Heart right ventricle (tissue), 16 donors: ENCODE measurements around the gene SLC22A3. TPM values are rescaled to one million over a fixed set of nuclear protein-coding genes. Genes with fewer than 3 reads are reported as not detected.

Experiments used
- ATAC-seq, 8 donors: fragments of 200-7000 bp; cut with Tn5 transposase; one replicate each; pipeline ENCODE4 v1.9.1; 2020; ENCODE audit warnings: mild to moderate bottlenecking in 8 of 8, moderate library complexity in 8 of 8, moderate number of reproducible peaks in 1 of 8
- DNase-seq, 2 donors: peaks; one replicate each; pipeline ENCODE4 v3.0.0-alpha.2; 2020
- H3K27ac ChIP-seq, 10 donors: fragments of 200-600 bp; sonication (generic) in 2 of 10; one replicate each; pipeline versions ENCODE4 v1.5.0 to v1.8.0; 2020 to 2022; ENCODE audit warnings: mild to moderate bottlenecking in 3 of 10
- H3K27me3 ChIP-seq, 7 donors: fragments of 200-600 bp; one replicate each; pipeline ENCODE4 v1.8.0; 2021 to 2022; ENCODE audit warnings: mild to moderate bottlenecking in 2 of 7
- H3K36me3 ChIP-seq, 9 donors: fragments of 200-600 bp; sonication (generic) in 1 of 9; one replicate each; pipeline versions ENCODE4 v1.5.0 to v1.8.0; 2020 to 2022; ENCODE audit warnings: mild to moderate bottlenecking in 2 of 9
- H3K4me1 ChIP-seq, 9 donors: fragments of 200-600 bp; sonication (generic) in 1 of 9; one replicate each; pipeline versions ENCODE4 v1.5.0 to v1.8.0; 2020 to 2022; ENCODE audit warnings: mild to moderate bottlenecking in 4 of 9
- H3K4me3 ChIP-seq, 10 donors: fragments of 200-600 bp; sonication (generic) in 2 of 10; one replicate each; pipeline versions ENCODE4 v1.5.0 to v1.8.0; 2020 to 2022; ENCODE audit warnings: mild to moderate bottlenecking in 7 of 10, moderate library complexity in 2 of 10
- H3K9me3 ChIP-seq, 11 donors: fragments of 200-600 bp in 10 of 11; sonication (generic) in 2 of 11; one replicate each; pipeline versions ENCODE4 v1.5.0 to v1.8.0; 2013 to 2022; ENCODE audit warnings: mild to moderate bottlenecking in 2 of 11, control low read depth in 1 of 11, moderate library complexity in 1 of 11
- CTCF ChIP-seq, 9 donors: fragments of 200-600 bp; sonication (generic) in 2 of 9; IDR thresholded peaks; one replicate each; pipeline versions ENCODE4 v1.5.0 to v1.8.0; 2021 to 2022; ENCODE audit warnings: antibody characterized with exemption in 9 of 9, mild to moderate bottlenecking in 5 of 9, moderate library complexity in 1 of 9
- WGBS, 2 donors: extraction: QIAGEN DNeasy Blood & Tissue Kit; methylation state at CpG; one replicate each; pipeline ENCODE4 v1.1.7; 2013; ENCODE audit warnings: inconsistent platforms in 1 of 2; 5-methylcytosine and 5-hydroxymethylcytosine counted together
- intact Hi-C, 10 donors: fragments of 100-400 bp; cut with DNase I; formaldehyde crosslinking; loops; one replicate each; pipeline versions ENCODE4 v1.11.1 to v1.14.2; 2022
- polyA plus RNA-seq, 2 donors: library from polyadenylated mRNA; stranded (reverse); fragments of 200-250 nt; gene quantifications; one replicate each; pipeline ENCODE4 v1.2.3, GENCODE V29; 2013
- total RNA-seq, 10 donors: library from RNA; stranded (reverse); fragmentation: NEBNext Ultra II Directional in 3 of 10; extraction: Animal tissue kit (Norgen Biotek cat#: 25700) in 3 of 10; gene quantifications; one replicate each; pipeline versions ENCODE4 v1.2.1 to v1.2.4, GENCODE V29; 2021 to 2023
- donor health status: Arrhythmogenic right ventricular cardiomyopathy.
- donor health status: ischemic (EF 13 %, LVEDD 7.1; RV severe dilation, severe dysfunction).
- donor health status: healthy with polysubstance abuse.
- donor health status: DM: no; HTN: yes; CAD: no.
- donor health status: DM: no; HTN: no; CAD: no.
- donor health status: ischemic (EF 25% LVEDD 6.9; RV normal size, moderate dysfunction).
- donor health status: ischemic (EF 25% LVEDD 5.7; RV mildly dilated, moderate dysfunction).
- donor health status: healthy.
- donor health status: DM: yes; HTN: yes; CAD: no.
- donor health status: Ischemic cardiomyopathy.
- donor health status: ischemic (EF 35%, LVEDD 5.7; RV mildly dilated, moderate dysfunction).
- donor health status: nonischemic (EF 11% LVEDD 7.7; RV severe dilation, severe dysfunction).
- donor health status: DM: yes; HTN: yes; CAD: no.
- donor health status: PGD.
- donor health status: ischemic (EF 29% LVEDD 5.4; RV normal size, mild dysfunction).
- donor health status: nonischemic (EF 23%, LVEDD 6.1; RV moderate dilation, normal function).

The SLC22A3 gene
- total and polyA plus RNA-seq, 12 donors, result 0.26 to 2.0 (median 0.71) TPM

DNA sequence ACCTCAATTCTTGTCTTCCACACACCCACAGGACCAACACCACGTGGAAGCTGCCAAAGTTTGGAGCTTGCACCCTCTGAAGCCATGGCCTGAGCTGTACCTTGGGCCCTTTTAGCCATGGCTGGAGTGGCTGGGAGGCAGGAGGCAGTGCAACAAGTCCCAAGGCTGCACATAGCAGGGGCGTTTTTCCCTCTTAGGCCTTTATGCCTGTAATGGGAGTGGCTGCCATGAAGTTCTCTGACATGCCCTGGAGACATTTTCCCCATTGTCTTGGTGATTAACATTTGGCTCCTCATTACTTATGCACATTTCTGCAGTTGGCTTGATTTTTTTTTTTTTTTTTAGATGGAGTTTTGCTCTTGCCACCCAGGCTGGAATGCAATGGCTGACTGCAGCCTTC lies 44.4 kb upstream of the SLC22A3 start:
- WGBS, 2 donors, result 35 to 54% methylated on average over 2 of the region's 2 CpGs
- Histone ChIP-seq H3K4me3 (no peak overlapping the region), H3K9me3 (peaks cover 0 to 8% (median 0%) of the 10 kb centered on the region in 11 donors), H3K27ac (no peak overlapping the region), H3K27me3 (peaks cover 0 to 3% (median 0%) of the 10 kb centered on the region in 7 donors), H3K36me3 (no peaks in the 10 kb centered on the region), H3K4me1 (peaks cover 0 to 4% (median 0%) of the 10 kb centered on the region in 9 donors)
- DNase-seq, result no peak
- ATAC-seq, result no peak
- intact Hi-C loops, result no loop called here
- TF ChIP-seq CTCF (IDR thresholded peaks at IDR 0.05), result no peak

GRCh38 chr6:160305926-160306713 lies 42.1 kb upstream of the SLC22A3 start:
- no peak for ATAC-seq
- Histone ChIP-seq H3K4me1 (peaks cover 0 to 2% (median 0%) of the 10 kb centered on the region in 9 donors), H3K27ac (no peak overlapping the region), H3K9me3 (peaks cover 0 to 31% (median 10%) of the 10 kb centered on the region in 11 donors), H3K36me3 (no peaks in the 10 kb centered on the region), H3K27me3 (no peaks in the 10 kb centered on the region), H3K4me3 (no peak overlapping the region)
- no peak for TF ChIP-seq CTCF (IDR thresholded peaks at IDR 0.05)
- intact Hi-C loops, result no loop called here
- WGBS, 2 donors, result 61 to 65% methylated on average over 7 of the region's 7 CpGs
- DNase-seq, result no peak

DNA sequence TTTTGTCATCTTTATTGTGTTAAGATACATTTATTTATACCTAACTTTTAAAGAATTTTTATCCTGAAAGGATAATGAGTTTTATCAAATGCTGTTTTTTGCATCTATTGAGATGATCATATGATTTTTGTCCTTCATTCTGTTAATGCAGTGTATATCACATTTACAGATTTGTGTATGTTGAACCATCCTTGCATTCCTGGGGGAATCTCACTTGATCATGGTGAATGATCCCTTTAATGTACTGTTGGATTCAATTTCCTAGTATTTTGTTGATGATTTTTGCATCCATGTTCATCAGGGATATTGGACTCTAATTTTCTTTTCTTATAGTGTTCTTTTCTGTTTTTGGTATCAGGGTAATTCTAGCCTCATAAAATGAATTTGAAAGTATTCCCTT lies 38.5 kb upstream of the SLC22A3 start:
- Histone ChIP-seq H3K27ac (no peak overlapping the region), H3K36me3 (no peaks in the 10 kb centered on the region), H3K9me3 (peaks cover 0 to 60% (median 24%) of the 10 kb centered on the region in 11 donors), H3K27me3 (no peaks in the 10 kb centered on the region), H3K4me3 (no peak overlapping the region), H3K4me1 (no peaks in the 10 kb centered on the region)
- ATAC-seq (no peak), DNase-seq (no peak)
- intact Hi-C loops, result no loop called here
- TF ChIP-seq CTCF (IDR thresholded peaks at IDR 0.05), result no peak

DNA sequence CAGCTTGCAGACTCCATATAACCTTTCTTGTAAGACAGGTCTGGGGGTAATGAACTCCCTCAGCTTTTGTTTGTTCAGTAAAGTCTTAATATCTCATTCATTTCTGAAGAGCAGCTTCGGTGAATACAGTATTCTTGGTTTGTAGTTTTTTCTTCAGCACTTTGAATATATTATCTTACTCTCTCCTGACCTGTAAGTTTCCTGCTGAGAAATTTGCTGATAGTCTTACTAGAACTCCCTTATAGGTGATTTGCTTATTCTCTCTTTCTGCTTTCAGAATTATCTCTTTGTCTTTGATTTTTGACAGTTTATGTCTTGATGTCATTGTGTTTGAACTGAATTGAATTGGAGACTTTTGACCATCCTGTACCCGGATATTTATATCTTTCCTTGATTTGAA lies 35.3 kb upstream of the SLC22A3 start:
- H3K4me3 ChIP-seq, result no peak overlapping the region
- 68 to 77% methylated on average over 2 of the region's 2 CpGs for WGBS, 2 donors
- no peaks in the 10 kb centered on the region for H3K4me1 ChIP-seq
- TF ChIP-seq CTCF (IDR thresholded peaks at IDR 0.05), result no peak
- H3K9me3 ChIP-seq, result peaks cover 0 to 64% (median 24%) of the 10 kb centered on the region in 11 donors
- ATAC-seq (no peak), DNase-seq (no peak)
- no peaks in the 10 kb centered on the region for H3K27me3 ChIP-seq
- intact Hi-C loops, result no loop called here
- no peak overlapping the region for H3K27ac ChIP-seq
- no peaks in the 10 kb centered on the region for H3K36me3 ChIP-seq
